Liver (tissue), 3 donors: ENCODE measurements around the gene PEAR1.

Experiments
- ATF3 ChIP-seq: IDR thresholded peaks from 2 replicates; pipeline ENCODE4 v1.6.1; 2016; ENCODE audit warnings: antibody characterized with exemption
- CTCF ChIP-seq: fragments of 150-350 bp; IDR thresholded peaks from 2 replicates; pipeline ENCODE4 v1.5.1; 2017; ENCODE audit warnings: improper control_type of control experiment, low read depth, low read length; ENCODE audit not compliant: missing input control
- EGR1 ChIP-seq, 2 donors: IDR thresholded peaks; 2 replicates each; pipeline ENCODE4 v1.6.1; 2016 to 2018; ENCODE audit warnings: antibody characterized with exemption in 2 of 2, low read depth in 2 of 2
- JUND ChIP-seq, 2 donors: IDR thresholded peaks; 2 replicates each; pipeline ENCODE4 v1.6.1; 2016; ENCODE audit warnings: antibody characterized with exemption in 2 of 2
- RAD21 ChIP-seq, 2 donors: IDR thresholded peaks; 2 replicates each; pipeline ENCODE4 v1.6.1; 2016; ENCODE audit warnings: antibody characterized with exemption in 2 of 2, mild to moderate bottlenecking in 2 of 2
- donor health status: healthy.
- donor health status: healthy.

- no peak for TF ChIP-seq CTCF
- no peak for TF ChIP-seq EGR1 (IDR thresholded peaks at IDR 0.05; ENCODE audit: low read depth in 2 of 2)
- no peak for TF ChIP-seq RAD21 (IDR thresholded peaks at IDR 0.05)
- no peak for TF ChIP-seq JUND (IDR thresholded peaks at IDR 0.05)
- TF ChIP-seq ATF3, result no peak
Observed at GRCh38 chr1:156856282-156856785, 37.2 kb upstream of the PEAR1 start.
